HS-27A (cell line): Measurements from ENCODE around the gene ALDH1L2.
"Not testable (repeated sequence)": the region's sequence is repeated elsewhere in the genome, so short reads cannot be mapped to it uniquely, and the experiment has no call there.

Source experiments
- DNase-seq: peaks from one replicate; pipeline ENCODE4 v3.0.0-alpha.2; 2012; ENCODE audit warnings: low read depth, missing footprints

The ALDH1L2 gene

GRCh38 chr12:104977688-104978087, 106.6 kb downstream of the ALDH1L2 start:
- DNase-seq: not testable (repeated sequence)

- DNase-seq: no peak
Measured at GRCh38 chr12:104976703-104977102, 107.6 kb downstream of the ALDH1L2 start.

DNA sequence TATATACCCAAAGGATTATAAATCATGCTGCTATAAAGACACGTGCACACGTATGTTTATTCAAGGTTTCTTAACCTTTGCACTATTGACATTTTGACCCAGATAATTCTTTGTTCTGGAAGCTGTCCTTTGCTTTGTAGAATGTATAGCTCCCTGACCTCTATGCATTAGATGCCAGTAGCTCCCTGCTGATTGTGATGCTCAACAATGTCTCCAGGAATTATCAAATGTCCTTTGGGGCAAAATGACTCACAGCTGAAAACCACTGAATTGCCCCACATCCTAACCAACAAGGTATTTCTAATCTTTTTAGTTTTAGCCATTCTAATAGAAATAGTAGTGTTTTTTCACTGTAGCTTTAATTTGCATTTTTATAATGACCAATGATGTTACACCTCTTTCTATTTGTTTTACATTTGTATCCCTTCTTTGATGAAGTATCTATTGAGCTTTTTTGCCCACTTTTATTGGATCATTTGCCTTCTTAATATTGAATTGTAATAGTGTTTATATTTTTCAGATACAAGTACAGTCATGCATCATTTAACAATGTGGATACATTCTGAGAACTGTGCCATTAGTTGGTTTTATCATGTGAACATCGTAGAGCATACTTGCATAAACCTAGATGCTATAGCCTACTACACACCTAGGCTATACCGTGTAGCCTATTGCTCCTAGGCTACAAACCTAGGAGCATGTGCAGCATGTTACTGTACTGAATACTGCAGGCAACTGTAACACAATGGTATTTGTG, 108.5 kb downstream of the ALDH1L2 start:
- DNase-seq: peak; percentile 30

GRCh38 chr12:104974626-104975290, 109.5 kb downstream of the ALDH1L2 start:
- DNase-seq: no peak

- DNase-seq: no peak
Measured at GRCh38 chr12:104973250-104973649, 111.0 kb downstream of the ALDH1L2 start.

- DNase-seq: no peak
Measured at GRCh38 chr12:104971306-104971705, 113.0 kb downstream of the ALDH1L2 start.
